ENCODE results near the gene CAVIN3. TPM values are rescaled to one million over a fixed set of nuclear protein-coding genes. Genes with fewer than 3 reads are reported as not detected.

CAVIN3 gene
- total and polyA plus RNA-seq, 2 donors (not counting 1 experiment from before 2014, with no cell fraction given), result not detected

- Histone ChIP-seq H3K4me2 (replicated peaks; ENCODE audit: low read depth, low read length, poor library complexity, severe bottlenecking) (no peak overlapping the region), H3K27me3 (replicated peaks in 1 of 4; ENCODE audit: control extremely low read depth in 1 of 4, control insufficient read depth in 3 of 4, insufficient read depth in 4 of 4, low read length in 3 of 4) (peaks cover 0 to 38% (median 9%) of the 10 kb centered on the region in 4 experiments), H3K27ac (ENCODE audit: low read length in 2 of 2) (no peak overlapping the region), H3K4me3 (ENCODE audit: control extremely low read depth in 1 of 5, extremely low read depth in 1 of 5, insufficient read depth in 1 of 5, low read depth in 2 of 5, low read length in 4 of 5) (no peak overlapping the region), H3K4me1 (ENCODE audit: control insufficient read depth in 2 of 2, insufficient read depth in 2 of 2, low read length in 2 of 2) (peaks cover 0 to 5% of the 10 kb centered on the region in 2 donors), H2AFZ (ENCODE audit: insufficient read depth, low read depth, low read length, poor library complexity, severe bottlenecking) (no peak overlapping the region), H4K20me1 (ENCODE audit: control insufficient read depth, insufficient read depth, low read length, poor library complexity, severe bottlenecking) (no peaks in the 10 kb centered on the region), H3K36me3 (replicated peaks in 1 of 2; ENCODE audit: control extremely low read depth in 1 of 2, control insufficient read depth in 1 of 2, extremely low read depth in 1 of 2, insufficient read depth in 2 of 2, low read length in 1 of 2) (no peaks in the 10 kb centered on the region), H3K9me3 (ENCODE audit: control extremely low read depth in 1 of 3, control insufficient read depth in 2 of 3, insufficient read depth in 1 of 3, low read length in 2 of 3) (no peaks in the 10 kb centered on the region), H3K79me2 (ENCODE audit: control insufficient read depth, insufficient read depth, low read length) (no peaks in the 10 kb centered on the region), H3K9ac (ENCODE audit: low read length) (no peak overlapping the region)
- CTCF ChIA-PET, result interaction anchor here (1.1 kb wide), 1 partner anchor 27 kb away, joined by 3 read pairs; no protein-coding TSS in a partner anchor
- TF ChIP-seq EZH2 (IDR thresholded peaks at IDR 0.05; ENCODE audit: borderline replicate concordance, insufficient read depth, low read depth, low read length, poor library complexity, severe bottlenecking) (no peak), CTCF (IDR thresholded peaks at IDR 0.05) (no peak)
- no CpG with 5 or more reads among the region's 1 CpG for WGBS (ENCODE audit: insufficient coverage)
- POLR2A ChIA-PET, result no interaction called here
- peaks cover 65% of the 10 kb centered on the region for H3K27me3 Mint-ChIP-seq
- no peak overlapping the region for H3K27ac Mint-ChIP-seq
- ATAC-seq (ENCODE audit: low read depth) (no peak), DNase-seq (no peak)
- intact Hi-C loops (cut with micrococcal nuclease), result no loop called here
- no peaks in the 10 kb centered on the region for H3K9me3 Mint-ChIP-seq (ENCODE audit: insufficient read depth)
- peaks cover 2% of the 10 kb centered on the region for H3K4me1 Mint-ChIP-seq
- no peak overlapping the region for H3K4me3 Mint-ChIP-seq
These were observed 3.1 kb upstream of the CAVIN3 start for GRCh38 chr11:6323291-6323905.

DNA sequence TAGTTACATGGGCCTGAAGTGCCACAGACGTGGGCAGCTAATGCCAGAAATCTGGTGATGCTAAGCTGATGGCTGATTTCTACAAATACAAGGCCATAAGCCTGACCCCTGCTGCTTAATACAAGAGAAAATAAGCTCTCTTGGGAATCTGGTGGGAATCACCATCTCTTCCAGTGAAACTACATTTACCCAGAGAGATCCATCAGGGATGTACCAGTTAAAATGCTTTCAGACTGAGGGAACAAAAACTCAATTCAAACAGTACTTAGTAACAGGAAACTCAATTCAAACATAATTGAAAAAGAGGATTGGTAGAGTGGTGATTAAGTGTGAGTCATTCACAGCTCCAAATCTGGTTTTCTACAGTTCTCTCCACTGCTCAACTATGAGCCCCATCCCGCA lies 1.7 kb upstream of the CAVIN3 start:
- Histone ChIP-seq H3K4me2 (replicated peaks; ENCODE audit: low read depth, low read length, poor library complexity, severe bottlenecking) (no peak overlapping the region), H3K27ac (ENCODE audit: low read length in 2 of 2) (no peak overlapping the region), H3K9ac (ENCODE audit: low read length) (no peak overlapping the region), H3K4me3 (ENCODE audit: control extremely low read depth in 1 of 5, extremely low read depth in 1 of 5, insufficient read depth in 1 of 5, low read depth in 2 of 5, low read length in 4 of 5) (no peak overlapping the region), H3K4me1 (ENCODE audit: control insufficient read depth in 2 of 2, insufficient read depth in 2 of 2, low read length in 2 of 2) (peaks cover 0 to 5% of the 10 kb centered on the region in 2 donors), H3K27me3 (replicated peaks in 1 of 4; ENCODE audit: control extremely low read depth in 1 of 4, control insufficient read depth in 3 of 4, insufficient read depth in 4 of 4, low read length in 3 of 4) (peaks cover 0 to 37% (median 11%) of the 10 kb centered on the region in 4 experiments), H2AFZ (ENCODE audit: insufficient read depth, low read depth, low read length, poor library complexity, severe bottlenecking) (no peak overlapping the region), H4K20me1 (ENCODE audit: control insufficient read depth, insufficient read depth, low read length, poor library complexity, severe bottlenecking) (no peaks in the 10 kb centered on the region), H3K9me3 (ENCODE audit: control extremely low read depth in 1 of 3, control insufficient read depth in 2 of 3, insufficient read depth in 1 of 3, low read length in 2 of 3) (no peaks in the 10 kb centered on the region), H3K36me3 (replicated peaks in 1 of 2; ENCODE audit: control extremely low read depth in 1 of 2, control insufficient read depth in 1 of 2, extremely low read depth in 1 of 2, insufficient read depth in 2 of 2, low read length in 1 of 2) (no peaks in the 10 kb centered on the region), H3K79me2 (ENCODE audit: control insufficient read depth, insufficient read depth, low read length) (no peaks in the 10 kb centered on the region)
- H3K9me3 Mint-ChIP-seq (ENCODE audit: insufficient read depth), result no peaks in the 10 kb centered on the region
- H3K4me3 Mint-ChIP-seq, result no peak overlapping the region
- WGBS (ENCODE audit: insufficient coverage), result 83% methylated on average over 1 of the region's 2 CpGs
- no peak for TF ChIP-seq CTCF (IDR thresholded peaks at IDR 0.05)
- TF ChIP-seq EZH2 (IDR thresholded peaks at IDR 0.05; ENCODE audit: borderline replicate concordance, insufficient read depth, low read depth, low read length, poor library complexity, severe bottlenecking), result no peak
- H3K27me3 Mint-ChIP-seq, result peaks cover 64% of the 10 kb centered on the region
- H3K4me1 Mint-ChIP-seq, result peaks cover 2% of the 10 kb centered on the region
- ATAC-seq (ENCODE audit: low read depth) (no peak), DNase-seq (no peak)
- POLR2A ChIA-PET, result no interaction called here
- intact Hi-C loops (cut with micrococcal nuclease), result no loop called here
- CTCF ChIA-PET, result no interaction called here
- no peak overlapping the region for H3K27ac Mint-ChIP-seq
